Endometrial microvascular endothelial cells (primary cell): ENCODE measurements around the gene ATP6V1B1. TPM values are rescaled to one million over a fixed set of nuclear protein-coding genes. Genes with fewer than 3 reads are reported as not detected.

Experiments used
- in situ Hi-C: cut with HindIII; loops from 2 replicates; pipeline ENCODE4 v1.10.0; 2017; ENCODE audit warnings: low sequenced_read_pairs, low pct_unique_long_range_greater_than_20kb; ENCODE audit errors: inconsistent ontology term
- total RNA-seq: library from RNA; depleted of rRNA; stranded (reverse); fragments of >200 nt; gene quantifications from one replicate; pipeline ENCODE4 v1.2.3, GENCODE V29; 2015; ENCODE audit errors: inconsistent ontology term

Gene ATP6V1B1
- total RNA-seq, 1 donor from 2014 or later = not detected

DNA sequence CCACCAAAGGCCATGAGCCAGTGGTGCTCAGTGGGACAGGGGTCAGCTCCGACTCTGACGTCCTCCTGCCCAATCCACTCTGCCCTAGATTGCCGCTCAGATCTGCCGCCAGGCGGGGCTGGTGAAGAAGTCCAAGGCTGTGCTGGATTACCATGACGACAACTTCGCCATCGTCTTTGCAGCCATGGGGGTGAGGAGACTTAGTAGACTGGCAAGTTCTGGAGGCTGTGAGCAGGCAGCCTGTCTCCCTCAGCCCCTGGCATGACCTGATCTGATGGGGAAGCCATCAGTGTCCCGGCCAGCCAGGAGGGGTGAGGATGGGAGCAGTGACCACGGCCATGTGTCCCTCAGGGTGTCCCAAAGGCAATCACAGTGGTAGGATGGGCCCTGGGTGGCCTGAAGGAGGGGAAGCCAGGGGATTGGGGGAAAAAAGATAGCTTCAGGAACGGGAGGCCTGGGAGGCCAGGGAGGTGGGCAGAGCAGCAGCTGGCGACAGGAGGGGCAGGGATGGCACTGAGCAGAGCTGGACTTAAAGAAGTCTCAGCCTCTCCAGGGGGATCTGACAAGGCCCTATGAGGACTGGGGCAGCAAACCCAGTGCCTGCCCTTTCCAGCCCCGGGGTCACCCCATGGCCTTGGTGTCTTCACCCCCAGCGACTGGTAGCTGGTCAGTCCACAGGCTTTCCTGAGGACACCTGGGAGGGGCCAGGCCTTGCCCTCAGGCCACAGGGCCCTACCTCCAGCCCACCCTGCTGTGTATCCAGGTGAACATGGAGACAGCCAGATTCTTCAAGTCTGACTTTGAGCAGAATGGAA is 25.3 kb downstream of the ATP6V1B1 start:
- in situ Hi-C loops = no loop called here

DNA sequence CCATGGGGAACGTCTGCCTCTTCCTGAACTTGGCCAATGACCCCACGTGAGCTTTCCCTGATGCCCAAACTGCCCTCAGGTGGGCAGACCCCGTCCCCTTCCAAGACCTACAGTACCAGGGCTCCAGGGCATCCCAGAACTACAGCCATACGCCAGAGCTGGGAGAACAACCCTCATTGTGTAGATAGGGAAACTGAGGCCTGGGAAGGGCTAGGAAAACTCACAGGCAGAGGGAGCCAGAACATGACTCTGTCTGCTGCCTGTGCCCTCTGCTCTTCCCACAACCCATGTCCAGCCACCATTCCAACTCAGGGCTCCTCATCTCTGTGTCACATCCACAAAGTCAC is 25.9 kb downstream of the ATP6V1B1 start:
- in situ Hi-C loops = no loop called here

DNA sequence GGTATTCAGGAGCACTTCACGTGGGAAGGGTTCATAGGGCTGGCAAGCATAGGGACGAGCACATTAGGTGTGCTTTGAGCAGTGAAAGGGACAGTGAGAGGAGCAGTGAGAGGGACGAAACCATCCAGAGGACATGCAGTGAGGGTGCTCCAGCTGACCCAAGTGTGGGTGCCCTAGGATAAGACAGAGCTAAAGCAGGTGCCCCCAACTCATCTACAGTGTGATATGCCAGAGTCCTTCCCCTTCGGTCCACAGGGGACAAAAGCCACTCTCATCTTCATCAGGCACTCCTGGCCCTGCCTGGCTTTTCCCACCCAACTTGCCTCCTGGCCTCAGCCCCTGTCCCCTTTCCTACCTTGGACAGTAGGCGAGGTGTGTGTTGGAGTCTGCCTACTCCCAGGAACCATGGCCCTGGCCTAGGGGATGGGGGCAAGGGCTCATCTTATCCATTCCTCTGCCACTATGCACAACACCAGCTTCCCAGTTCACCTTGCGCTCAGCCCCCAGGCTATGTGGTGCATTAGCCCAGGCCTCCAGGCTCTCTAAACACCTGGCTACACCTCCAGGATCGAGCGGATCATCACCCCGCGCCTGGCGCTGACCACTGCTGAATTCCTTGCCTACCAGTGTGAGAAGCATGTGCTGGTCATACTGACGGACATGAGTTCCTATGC is 26.6 kb downstream of the ATP6V1B1 start:
- in situ Hi-C loops = no loop called here

DNA sequence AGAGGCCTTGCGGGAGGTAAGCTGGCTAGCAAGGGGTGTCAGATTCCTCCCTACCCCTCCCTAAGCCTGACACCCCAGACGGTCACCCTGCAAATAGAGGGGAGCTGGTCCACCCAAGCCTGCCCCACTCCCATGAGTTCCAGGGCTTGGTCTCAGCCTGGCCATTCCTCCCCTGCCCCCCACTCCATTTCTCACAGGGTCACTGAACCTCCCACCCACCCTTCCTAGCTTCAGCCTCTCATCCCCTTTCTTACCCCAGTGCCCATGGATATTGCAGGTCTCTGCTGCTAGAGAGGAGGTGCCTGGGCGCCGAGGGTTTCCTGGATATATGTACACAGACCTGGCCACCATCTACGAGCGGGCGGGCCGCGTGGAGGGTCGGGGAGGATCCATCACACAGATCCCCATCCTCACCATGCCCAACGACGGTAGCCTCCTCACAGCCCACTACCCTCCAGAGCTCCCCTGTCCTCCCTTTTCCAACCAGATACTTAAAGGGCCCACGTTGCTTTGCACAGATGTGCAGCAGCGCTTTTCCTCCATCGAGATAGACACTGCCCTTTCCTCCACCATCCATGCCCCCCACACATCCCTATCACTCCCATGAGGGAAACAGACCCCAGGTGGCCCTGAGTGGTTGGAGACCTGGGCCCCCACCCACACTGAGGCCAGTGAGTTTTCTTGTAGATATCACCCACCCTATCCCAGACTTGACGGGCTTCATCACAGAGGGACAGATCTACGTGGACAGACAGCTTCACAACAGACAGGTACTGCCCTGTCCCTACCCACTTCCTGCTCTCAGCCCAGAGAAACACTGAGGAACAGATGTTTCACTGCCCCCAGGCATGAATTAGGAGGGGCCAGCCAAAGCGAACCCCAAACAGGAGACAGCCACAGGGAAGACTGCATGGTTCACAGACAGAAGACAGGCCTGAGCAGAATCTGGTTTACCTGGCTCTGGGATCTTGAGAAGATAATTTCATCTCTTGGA is 27.5 kb downstream of the ATP6V1B1 start:
- in situ Hi-C loops = no loop called here

DNA sequence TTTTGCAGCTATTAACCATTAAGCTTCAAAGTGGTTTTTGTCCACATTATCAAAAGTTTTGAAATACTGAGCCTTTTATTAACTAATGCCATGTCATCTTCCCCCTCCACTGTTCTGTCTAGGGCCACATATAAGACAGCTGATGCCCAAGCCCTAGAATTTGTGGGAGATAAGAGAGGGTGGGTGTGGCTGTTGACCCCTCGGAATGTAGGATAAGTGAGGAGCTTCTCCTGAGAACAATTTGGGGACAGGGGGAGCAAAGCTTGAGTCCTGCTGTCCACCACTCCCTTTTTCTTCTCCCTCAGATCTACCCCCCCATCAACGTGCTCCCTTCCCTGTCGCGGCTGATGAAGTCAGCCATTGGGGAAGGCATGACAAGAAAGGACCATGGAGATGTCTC is 28.4 kb downstream of the ATP6V1B1 start:
- in situ Hi-C loops = no loop called here

DNA sequence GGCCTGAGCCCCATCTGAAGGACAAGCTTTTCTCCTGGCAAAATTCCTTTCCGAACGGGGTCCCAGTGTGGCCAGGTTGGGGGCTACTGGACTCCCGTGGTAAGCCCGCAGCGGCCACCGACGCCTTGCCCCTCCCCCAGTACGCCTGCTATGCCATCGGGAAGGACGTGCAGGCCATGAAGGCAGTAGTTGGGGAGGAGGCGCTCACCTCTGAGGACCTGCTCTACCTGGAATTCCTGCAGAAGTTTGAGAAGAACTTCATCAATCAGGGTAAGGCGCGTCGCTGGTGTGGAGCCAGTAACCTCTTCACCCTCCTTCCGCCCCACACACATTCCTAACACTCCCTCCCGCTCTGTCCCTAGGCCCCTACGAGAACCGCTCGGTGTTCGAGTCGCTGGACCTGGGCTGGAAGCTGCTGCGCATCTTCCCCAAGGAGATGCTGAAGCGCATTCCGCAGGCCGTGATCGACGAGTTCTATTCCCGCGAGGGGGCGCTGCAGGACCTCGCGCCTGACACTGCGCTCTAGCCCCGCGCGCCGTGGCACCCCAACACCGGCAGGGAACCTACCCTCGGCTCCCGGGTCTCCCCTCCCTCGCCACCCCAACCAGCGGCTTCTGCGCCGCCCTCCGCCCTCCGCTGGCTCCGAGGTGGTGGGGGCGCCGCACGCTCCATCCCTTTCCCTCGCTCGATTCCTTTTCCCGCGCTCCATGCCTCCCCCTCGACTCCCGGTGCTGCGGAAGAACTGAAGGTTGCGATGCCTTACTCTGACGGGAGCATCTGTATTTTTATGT is 29.1 kb downstream of the ATP6V1B1 start:
- in situ Hi-C loops = no loop called here

DNA sequence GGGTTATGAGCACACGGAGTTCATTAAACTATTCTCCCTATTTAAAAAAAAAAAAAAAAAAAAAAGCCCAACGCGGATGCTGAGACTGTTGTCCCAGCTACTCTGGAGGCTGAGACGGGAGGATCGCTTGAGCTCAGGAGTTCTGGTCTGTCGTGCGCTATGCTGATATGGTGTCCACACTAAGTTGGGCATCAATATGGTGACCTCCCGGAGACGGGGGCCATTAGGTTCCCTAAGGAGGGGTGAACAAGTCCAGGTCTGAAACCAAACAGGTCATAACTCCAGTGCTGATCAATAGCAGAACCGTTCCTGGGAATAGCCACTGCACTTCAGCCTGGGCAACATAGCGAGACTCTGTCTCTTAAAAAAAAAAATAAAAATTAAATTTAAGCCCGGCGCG is 29.8 kb downstream of the ATP6V1B1 start:
- in situ Hi-C loops = no loop called here

DNA sequence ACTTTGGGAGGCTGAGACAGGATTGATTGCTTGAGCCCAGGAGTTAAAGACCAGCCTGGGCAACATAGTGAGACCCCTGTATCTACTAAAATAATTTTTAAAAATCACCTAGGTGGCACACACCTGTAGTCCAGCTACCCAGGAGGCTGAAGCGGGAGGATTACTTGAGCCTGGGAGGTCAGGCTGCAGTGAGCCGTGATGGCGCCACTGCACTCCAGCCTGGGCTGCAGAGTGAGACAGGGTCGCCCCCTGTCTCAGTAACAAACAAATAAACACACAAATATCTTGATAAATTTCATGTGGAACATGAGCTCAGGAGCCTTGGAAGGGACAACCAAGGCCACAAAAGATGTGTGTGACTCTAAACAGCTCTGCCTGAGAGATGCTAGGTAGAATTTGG is 31.0 kb downstream of the ATP6V1B1 start:
- in situ Hi-C loops = no loop called here

DNA sequence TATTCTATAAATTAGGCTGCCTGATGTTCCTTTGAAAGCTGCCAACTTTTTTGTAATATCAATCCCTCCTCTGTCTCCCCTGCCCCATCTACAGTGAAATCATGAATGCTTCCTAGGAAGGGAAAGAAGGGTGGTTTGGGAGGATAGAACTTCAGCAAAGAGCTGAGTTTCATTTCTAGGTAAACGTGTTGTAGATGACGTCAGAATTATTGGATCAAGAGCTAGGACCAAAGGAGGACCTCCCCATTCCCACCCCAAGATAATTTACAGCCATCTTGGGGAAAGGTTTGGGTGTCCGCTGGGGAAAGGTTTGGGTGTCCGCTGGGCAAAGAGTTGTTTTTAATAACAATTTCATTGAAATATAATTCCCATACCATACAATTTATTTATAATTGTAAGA is 31.5 kb downstream of the ATP6V1B1 start:
- in situ Hi-C loops = no loop called here

DNA sequence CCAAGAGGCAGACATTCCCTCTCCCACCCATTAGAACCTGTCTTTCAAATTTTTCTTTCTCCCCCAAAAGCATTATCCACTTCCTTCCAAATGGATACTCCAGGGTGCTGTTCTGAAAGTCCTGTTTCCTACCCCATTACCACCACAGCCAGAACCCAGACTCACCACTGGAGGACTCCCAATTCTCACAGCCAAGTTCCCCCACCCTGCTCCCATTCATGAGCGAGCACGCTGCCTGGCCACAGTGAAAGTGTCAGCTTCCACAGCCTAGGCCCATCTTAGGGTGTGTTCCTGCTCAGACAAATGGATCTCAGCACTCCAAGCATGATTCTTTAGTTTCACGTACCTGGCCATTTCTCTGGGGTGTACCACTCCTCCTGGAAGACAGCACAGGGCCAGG is 38.9 kb downstream of the ATP6V1B1 start:
- in situ Hi-C loops = no loop called here

DNA sequence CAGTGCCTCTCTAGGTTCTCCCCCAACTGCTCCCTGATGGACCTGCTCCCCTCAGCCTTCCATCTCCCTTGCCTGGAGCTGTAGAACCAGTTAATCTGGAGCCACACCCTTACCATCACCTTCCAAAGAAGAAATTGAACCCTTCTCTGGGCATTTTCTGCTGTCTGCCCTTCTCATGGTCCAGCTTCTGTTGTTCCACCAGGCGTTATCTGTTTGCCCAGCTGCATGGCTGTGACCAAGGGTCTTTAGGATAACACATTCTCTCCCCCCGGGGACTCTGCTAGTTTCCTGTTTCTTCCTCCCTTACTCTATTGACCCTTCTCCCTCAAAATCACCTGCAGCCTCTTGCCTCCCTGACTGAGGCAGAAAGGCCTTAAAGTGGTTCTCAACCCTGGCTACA is 39.5 kb downstream of the ATP6V1B1 start:
- in situ Hi-C loops = no loop called here

DNA sequence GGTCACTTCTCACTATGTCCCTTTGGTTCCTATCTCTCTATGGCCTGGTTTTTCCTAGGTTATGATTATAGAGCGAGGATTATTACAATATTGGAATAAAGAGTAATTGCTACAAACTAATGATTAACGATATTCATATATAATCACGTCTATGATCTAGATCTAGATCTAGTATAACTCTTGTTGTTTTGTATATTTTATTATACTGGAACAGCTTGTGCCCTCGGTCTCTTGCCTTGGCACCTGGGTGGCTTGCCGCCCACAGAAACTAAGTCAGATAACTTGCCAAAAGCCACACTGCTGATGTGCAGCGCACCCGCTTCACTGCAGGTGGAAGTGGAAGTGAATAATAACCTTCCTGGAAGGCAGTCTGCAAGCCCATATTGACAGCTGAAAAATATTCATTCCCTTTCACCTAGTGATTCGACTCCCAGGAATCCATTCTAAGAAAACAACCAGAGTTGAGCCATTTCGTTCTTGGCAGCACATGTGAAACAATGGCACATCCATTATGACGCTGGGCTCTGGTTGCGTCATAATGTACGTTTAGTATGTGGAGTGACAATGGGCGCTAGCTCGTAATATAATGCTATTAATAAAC is 42.0 kb downstream of the ATP6V1B1 start:
- in situ Hi-C loops = no loop called here

DNA sequence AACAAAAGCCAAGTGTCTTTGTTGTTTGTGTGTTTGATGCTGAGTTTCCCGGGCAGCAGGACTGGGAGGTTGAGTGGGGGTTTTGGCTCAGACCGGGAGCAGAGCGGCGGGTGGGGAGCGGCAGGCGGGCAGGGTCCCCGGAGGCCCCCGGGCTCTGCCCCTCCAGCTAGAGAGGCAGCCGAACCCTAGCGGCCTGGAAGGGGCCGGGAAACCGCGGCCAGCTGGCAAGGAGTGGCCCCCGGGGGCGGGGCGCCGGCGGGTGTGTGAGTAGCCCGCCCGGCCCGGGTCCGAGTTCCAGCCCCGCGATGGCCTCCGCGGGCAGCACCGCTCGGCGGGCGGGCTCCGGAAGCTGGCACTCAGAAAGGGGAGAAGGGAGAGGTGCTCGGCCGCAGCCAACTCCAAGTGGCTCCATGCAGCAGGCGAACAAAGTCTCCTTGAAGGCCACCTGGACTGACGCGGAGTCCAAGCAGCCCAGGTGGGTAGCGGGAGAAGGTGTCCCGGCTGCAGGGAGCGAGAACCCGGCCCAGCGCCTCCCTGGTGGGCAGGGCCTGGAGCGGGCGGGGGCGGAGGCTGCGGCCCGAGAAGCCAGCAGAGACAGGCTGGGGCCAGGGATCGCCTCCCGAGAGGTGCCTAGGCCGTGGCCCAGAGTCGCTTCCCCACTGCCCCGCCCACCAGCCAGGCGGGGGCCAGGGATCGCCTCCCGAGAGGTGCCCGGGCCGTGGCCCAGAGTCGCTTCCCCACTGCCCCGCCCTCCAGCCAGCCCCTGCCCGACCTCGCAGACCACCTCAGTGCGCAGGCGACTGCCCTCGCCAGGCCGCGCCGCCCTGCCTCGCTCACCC is 42.9 kb downstream of the ATP6V1B1 start, which contains the start of gene ANKRD53:
ANKRD53 (plus strand) TSS at position 290 of the 839 bp plus-strand sequence; CDS start at position 306, 16 bp downstream.
- in situ Hi-C loops = no loop called here

DNA sequence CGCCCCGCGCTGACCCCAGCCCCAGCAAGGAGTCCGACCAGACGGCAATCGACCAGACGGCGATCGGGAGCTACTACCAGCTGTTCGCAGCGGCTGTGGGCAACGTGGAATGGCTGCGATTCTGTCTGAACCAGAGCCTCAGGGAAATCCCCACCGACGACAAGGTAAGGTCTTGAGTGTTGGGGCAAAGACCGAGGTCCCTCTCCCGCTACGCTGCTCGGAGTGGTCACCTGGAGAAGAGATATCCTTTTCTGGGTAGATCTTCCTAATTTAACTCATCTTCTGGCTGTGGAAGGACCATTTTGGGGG is 43.4 kb downstream of the ATP6V1B1 start:
- in situ Hi-C loops = no loop called here

DNA sequence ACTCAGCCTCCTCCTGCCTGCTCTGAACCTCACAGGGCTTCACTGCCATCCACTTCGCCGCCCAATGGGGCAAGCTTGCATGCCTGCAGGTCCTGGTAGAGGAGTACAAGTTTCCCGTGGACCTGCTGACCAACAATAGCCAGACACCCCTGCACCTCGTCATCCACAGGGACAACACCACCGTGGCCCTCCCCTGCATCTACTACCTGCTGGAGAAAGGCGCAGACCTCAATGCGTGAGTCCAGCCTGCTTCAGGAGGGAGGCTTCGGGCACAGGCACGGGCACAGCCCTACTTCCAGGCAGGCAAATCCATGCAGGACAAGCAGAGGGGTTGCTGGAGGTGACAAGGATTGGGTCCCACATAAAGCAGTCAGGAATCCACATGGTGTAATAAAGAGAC is 43.9 kb downstream of the ATP6V1B1 start:
- in situ Hi-C loops = no loop called here

DNA sequence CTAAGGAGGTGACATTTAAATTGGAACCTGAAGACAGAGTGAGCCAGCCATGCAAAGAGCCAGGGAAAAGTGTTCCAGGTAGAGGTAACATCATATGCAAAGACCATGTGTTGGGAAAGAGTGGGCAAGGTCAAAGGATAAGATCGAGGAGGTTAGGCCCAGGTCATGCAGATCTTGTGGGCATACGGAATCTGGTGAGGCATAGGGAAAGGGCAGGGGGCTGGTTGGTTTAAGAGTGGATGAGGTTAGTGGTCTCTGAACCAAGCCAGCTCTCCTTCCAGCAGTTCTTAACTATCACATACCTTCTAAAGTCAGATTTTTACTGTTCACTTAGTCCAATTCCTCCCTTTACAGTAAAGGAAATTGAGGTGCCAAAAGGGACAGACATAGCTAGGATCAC is 45.7 kb downstream of the ATP6V1B1 start:
- in situ Hi-C loops = no loop called here
